Activated CD4-positive, alpha-beta memory T cell treated with anti-CD3 and anti-CD28 coated beads, Interleukin-2, amount 10 ng/mL, durations not matched to agents 7 days and 5 days (primary cell): Measurements from ENCODE around the gene HSD3B2. TPM values are rescaled to one million over a fixed set of nuclear protein-coding genes. Genes with fewer than 3 reads are reported as not detected.

Source experiments
- CTCF ChIA-PET: fragments of 350-600 bp; sonication (Branson Sonifier 250); formaldehyde crosslinking; loops from one replicate; lab custom pipeline; 2021; ENCODE audit warnings: antibody characterized with exemption, inconsistent platforms; lab: Charles Lee
- POLR2A ChIA-PET: fragments of 350-600 bp; sonication (Branson Sonifier 250); formaldehyde crosslinking; loops from one replicate; lab custom pipeline; 2021; ENCODE audit warnings: antibody characterized with exemption; lab: Charles Lee
- DNase-seq: peaks from one replicate; pipeline ENCODE4 v3.0.0-alpha.2; 2020
- H3K27ac Mint-ChIP-seq: one replicate; pipeline ENCODE4 v1.8.0; 2021; ENCODE audit warnings: mild to moderate bottlenecking, mixed read lengths
- H3K27me3 Mint-ChIP-seq: one replicate; pipeline ENCODE4 v1.8.0; 2021; ENCODE audit warnings: mixed read lengths
- H3K36me3 Mint-ChIP-seq: one replicate; pipeline ENCODE4 v1.8.0; 2021; ENCODE audit warnings: low read depth, mixed read lengths
- H3K4me1 Mint-ChIP-seq: one replicate; pipeline ENCODE4 v1.8.0; 2021; ENCODE audit warnings: mixed read lengths
- H3K4me3 Mint-ChIP-seq: one replicate; pipeline ENCODE4 v1.8.0; 2021; ENCODE audit warnings: mild to moderate bottlenecking, mixed read lengths
- H3K9me3 Mint-ChIP-seq: one replicate; pipeline ENCODE4 v1.8.0; 2021; ENCODE audit warnings: mixed read lengths
- total RNA-seq, 2 experiments: library from RNA; stranded (reverse); gene quantifications; one replicate each; pipeline ENCODE4 v1.2.3, GENCODE V29; 2021

The HSD3B2 gene
- total RNA-seq, 2 experiments from 2014 or later = not detected

DNA sequence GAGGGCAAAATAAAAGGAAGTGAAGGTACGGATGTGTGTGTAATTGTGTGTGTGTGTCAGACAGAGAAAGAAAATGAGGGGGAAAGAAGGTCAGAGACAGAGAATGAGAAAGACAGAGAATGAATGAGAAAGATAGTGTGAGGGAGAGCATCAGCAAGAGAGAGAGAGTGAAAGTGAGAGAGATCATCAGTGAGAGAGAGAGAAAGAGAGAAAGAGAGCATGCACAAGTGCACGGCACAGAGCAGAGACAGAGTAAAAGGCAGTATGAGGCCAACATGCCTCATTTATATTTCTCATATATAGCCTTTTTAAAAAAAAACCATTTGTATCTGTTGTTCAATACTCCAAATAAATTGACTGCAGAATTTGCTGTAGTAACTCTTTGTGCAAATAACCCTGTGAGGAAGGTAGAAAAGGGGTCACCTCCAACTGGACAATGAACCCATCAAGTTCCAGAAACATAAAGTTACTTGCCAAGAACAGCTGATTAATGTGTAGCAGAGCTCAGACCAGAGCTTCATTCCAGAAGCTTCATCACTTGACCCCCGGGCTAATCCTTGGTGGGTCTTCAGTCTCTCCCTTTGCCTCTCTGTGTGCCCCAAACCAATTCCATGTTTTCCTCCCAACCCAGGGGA, 1.2 kb downstream of the HSD3B2 start:
- CTCF ChIA-PET = no interaction called here
- POLR2A ChIA-PET = no interaction called here
- no peaks in the 10 kb centered on the region for H3K27me3 Mint-ChIP-seq

DNA sequence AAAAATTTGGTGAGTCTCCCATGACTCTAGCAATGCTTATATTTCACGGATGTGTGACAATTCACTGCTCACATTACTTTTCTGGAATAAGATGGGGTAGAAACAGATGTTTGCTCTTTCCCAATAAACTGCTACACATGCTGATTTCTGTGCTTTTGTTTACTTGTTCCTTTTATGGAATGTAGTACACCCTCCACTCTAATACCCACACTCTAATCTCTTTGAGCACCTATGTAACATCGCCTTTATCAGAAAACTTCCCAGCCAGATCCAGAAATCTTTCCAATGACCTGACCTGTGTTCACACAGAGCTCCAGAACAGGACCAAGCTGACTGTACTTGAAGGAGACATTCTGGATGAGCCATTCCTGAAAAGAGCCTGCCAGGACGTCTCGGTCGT, 4.2 kb downstream of the HSD3B2 start:
- Mint-ChIP-seq H3K4me3 (no peak overlapping the region), H3K4me1 (no peaks in the 10 kb centered on the region), H3K36me3 (no peaks in the 10 kb centered on the region), H3K9me3 (no peaks in the 10 kb centered on the region), H3K27me3 (no peaks in the 10 kb centered on the region), H3K27ac (no peak overlapping the region)
- ChIA-PET CTCF (no interaction called here), POLR2A (no interaction called here)
- DNase-seq = no peak

More for the DNA sequence above, 1.2 kb downstream of the HSD3B2 start:
- no peaks in the 10 kb centered on the region for H3K36me3 Mint-ChIP-seq
- no peak overlapping the region for H3K4me3 Mint-ChIP-seq
- no peak for DNase-seq
- H3K9me3 Mint-ChIP-seq = no peaks in the 10 kb centered on the region
- no peak overlapping the region for H3K27ac Mint-ChIP-seq
- H3K4me1 Mint-ChIP-seq = no peaks in the 10 kb centered on the region

GRCh38 chr1:119420638-119421037, 5.7 kb downstream of the HSD3B2 start:
- Mint-ChIP-seq H3K4me3 (no peak overlapping the region), H3K9me3 (no peaks in the 10 kb centered on the region), H3K36me3 (no peaks in the 10 kb centered on the region), H3K27ac (no peak overlapping the region), H3K27me3 (no peaks in the 10 kb centered on the region), H3K4me1 (no peaks in the 10 kb centered on the region)
- POLR2A ChIA-PET = no interaction called here
- DNase-seq = no peak
- CTCF ChIA-PET = no interaction called here

GRCh38 chr1:119422631-119423030, 7.7 kb downstream of the HSD3B2 start:
- CTCF ChIA-PET = no interaction called here
- no peaks in the 10 kb centered on the region for H3K27me3 Mint-ChIP-seq
- no peaks in the 10 kb centered on the region for H3K4me1 Mint-ChIP-seq
- no peaks in the 10 kb centered on the region for H3K9me3 Mint-ChIP-seq
- H3K36me3 Mint-ChIP-seq = no peaks in the 10 kb centered on the region
- H3K4me3 Mint-ChIP-seq = no peak overlapping the region
- no peak for DNase-seq
- POLR2A ChIA-PET = no interaction called here
- H3K27ac Mint-ChIP-seq = no peak overlapping the region

GRCh38 chr1:119428991-119429390, 14.0 kb downstream of the HSD3B2 start:
- no peaks in the 10 kb centered on the region for H3K36me3 Mint-ChIP-seq
- no peaks in the 10 kb centered on the region for H3K9me3 Mint-ChIP-seq
- H3K4me3 Mint-ChIP-seq = no peak overlapping the region
- peaks cover 6% of the 10 kb centered on the region for H3K27me3 Mint-ChIP-seq
- H3K27ac Mint-ChIP-seq = no peak overlapping the region
- H3K4me1 Mint-ChIP-seq = no peaks in the 10 kb centered on the region
- DNase-seq = no peak
- ChIA-PET POLR2A (no interaction called here), CTCF (no interaction called here)

- Mint-ChIP-seq H3K36me3 (no peaks in the 10 kb centered on the region), H3K4me3 (no peak overlapping the region), H3K27ac (no peak overlapping the region), H3K4me1 (no peaks in the 10 kb centered on the region), H3K27me3 (peaks cover 6% of the 10 kb centered on the region), H3K9me3 (no peaks in the 10 kb centered on the region)
- CTCF ChIA-PET = no interaction called here
- DNase-seq = no peak
- POLR2A ChIA-PET = no interaction called here
Observed at GRCh38 chr1:119429687-119430086, 14.7 kb downstream of the HSD3B2 start.

- Mint-ChIP-seq H3K27ac (no peak overlapping the region), H3K4me3 (no peak overlapping the region), H3K27me3 (peaks cover 6% of the 10 kb centered on the region), H3K4me1 (no peaks in the 10 kb centered on the region), H3K9me3 (no peaks in the 10 kb centered on the region), H3K36me3 (no peaks in the 10 kb centered on the region)
- ChIA-PET CTCF (interaction anchor here (0.6 kb wide), 1 partner anchor 1433 kb away, joined by 4 read pairs; no protein-coding TSS in a partner anchor), POLR2A (no interaction called here)
- DNase-seq = no peak
Observed at GRCh38 chr1:119430486-119430885, 15.5 kb downstream of the HSD3B2 start.

DNA sequence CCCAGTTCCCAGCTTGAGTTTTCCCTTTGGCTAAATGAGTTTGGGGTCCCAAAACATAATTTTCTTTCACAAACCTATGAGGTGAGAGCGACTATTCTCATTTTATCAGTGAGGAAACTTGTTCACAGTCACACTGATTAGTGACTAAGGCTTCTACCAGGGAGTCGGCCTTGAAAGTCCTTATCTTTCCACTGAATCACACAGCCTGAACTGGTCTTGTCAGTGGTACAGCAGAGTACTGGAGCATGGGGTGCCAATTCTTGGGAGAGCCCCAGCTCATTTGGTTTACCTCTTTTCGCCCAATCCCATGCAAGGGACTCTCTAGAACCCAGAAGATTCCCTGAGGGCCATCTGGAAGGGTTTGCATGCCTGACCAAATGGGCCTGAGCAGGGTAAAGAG, 16.9 kb downstream of the HSD3B2 start:
- DNase-seq = no peak
- no peak overlapping the region for H3K4me3 Mint-ChIP-seq
- H3K4me1 Mint-ChIP-seq = no peaks in the 10 kb centered on the region
- CTCF ChIA-PET = no interaction called here
- POLR2A ChIA-PET = no interaction called here
- no peaks in the 10 kb centered on the region for H3K36me3 Mint-ChIP-seq
- no peak overlapping the region for H3K27ac Mint-ChIP-seq
- no peaks in the 10 kb centered on the region for H3K9me3 Mint-ChIP-seq
- peaks cover 6% of the 10 kb centered on the region for H3K27me3 Mint-ChIP-seq

DNA sequence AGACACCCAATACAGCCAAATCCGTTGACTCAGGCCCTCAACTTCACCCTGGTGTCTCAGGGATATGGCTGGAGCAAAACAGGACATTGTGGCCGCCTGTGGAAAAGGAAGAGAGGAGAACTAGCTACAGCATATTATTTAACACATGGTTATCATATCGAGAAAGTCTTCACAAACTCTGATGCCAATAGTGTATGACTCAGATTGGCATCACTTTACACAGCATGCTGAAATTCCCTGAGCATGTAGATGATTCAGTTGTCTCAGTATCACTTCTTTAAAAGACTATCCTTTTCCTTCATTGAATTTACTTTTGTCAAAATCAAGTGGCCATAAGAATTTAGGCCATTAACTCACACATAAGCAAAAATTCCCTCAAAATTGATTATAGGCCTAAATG, 20.1 kb downstream of the HSD3B2 start:
- Mint-ChIP-seq H3K27me3 (peaks cover 6% of the 10 kb centered on the region), H3K4me1 (no peaks in the 10 kb centered on the region), H3K4me3 (no peak overlapping the region), H3K27ac (no peak overlapping the region), H3K36me3 (no peaks in the 10 kb centered on the region), H3K9me3 (no peaks in the 10 kb centered on the region)
- DNase-seq = no peak
- ChIA-PET POLR2A (no interaction called here), CTCF (no interaction called here)

DNA sequence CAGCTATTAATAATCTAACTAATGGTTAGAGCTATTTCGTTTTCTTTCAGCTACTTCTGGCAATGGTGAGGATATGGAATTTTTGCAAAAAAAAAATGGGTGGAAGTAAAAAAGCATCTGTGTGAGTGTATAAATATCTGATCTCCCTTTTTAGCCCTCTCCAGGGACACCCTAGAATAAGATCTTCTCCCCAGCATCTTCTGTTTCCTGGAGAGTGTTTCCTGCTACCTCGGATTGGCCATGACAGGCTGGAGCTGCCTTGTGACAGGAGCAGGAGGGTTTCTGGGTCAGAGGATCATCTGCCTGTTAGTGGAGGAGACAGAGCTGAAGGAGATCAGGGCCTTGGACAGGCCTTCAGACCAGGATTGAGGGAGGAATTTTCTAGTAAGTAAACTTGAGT, 23.8 kb downstream of the HSD3B2 start:
- POLR2A ChIA-PET = no interaction called here
- no peak overlapping the region for H3K4me3 Mint-ChIP-seq
- H3K27ac Mint-ChIP-seq = no peak overlapping the region
- no peaks in the 10 kb centered on the region for H3K9me3 Mint-ChIP-seq
- H3K4me1 Mint-ChIP-seq = no peaks in the 10 kb centered on the region
- H3K27me3 Mint-ChIP-seq = peaks cover 3% of the 10 kb centered on the region
- no peak for DNase-seq
- no peaks in the 10 kb centered on the region for H3K36me3 Mint-ChIP-seq
- CTCF ChIA-PET = no interaction called here

DNA sequence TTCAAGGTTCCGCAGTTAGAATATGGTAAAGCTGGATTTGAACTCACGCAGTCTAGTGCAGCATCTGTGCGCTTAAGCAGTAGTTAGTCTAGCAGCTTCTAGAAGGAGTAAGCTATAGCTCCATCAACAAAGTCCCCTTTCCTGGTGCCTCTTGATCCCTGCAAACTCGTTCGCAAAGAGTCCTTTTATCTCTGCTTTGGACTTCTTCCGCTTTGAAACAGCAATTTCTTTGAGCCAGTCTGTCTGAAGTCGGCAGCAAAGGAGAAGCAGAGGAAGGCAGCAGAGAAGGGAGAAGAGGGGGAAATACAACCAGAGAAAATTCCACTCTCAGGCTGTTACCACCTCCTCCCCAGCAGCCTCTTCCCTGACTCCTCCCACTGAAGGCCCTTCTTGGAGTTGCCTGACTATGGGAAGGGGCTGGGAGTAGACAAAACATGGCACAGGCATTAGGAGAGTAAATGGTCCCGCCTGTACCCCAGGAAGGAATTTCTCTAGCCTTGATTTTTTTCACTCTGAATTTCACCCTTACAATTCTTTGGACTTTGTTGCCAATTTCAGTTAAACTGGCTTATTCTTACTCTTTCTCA, 25.9 kb downstream of the HSD3B2 start:
- no peak overlapping the region for H3K4me3 Mint-ChIP-seq
- no peak for DNase-seq
- POLR2A ChIA-PET = no interaction called here
- no peaks in the 10 kb centered on the region for H3K36me3 Mint-ChIP-seq
- peaks cover 3% of the 10 kb centered on the region for H3K27me3 Mint-ChIP-seq
- H3K9me3 Mint-ChIP-seq = no peaks in the 10 kb centered on the region
- CTCF ChIA-PET = no interaction called here
- no peak overlapping the region for H3K27ac Mint-ChIP-seq
- no peaks in the 10 kb centered on the region for H3K4me1 Mint-ChIP-seq

DNA sequence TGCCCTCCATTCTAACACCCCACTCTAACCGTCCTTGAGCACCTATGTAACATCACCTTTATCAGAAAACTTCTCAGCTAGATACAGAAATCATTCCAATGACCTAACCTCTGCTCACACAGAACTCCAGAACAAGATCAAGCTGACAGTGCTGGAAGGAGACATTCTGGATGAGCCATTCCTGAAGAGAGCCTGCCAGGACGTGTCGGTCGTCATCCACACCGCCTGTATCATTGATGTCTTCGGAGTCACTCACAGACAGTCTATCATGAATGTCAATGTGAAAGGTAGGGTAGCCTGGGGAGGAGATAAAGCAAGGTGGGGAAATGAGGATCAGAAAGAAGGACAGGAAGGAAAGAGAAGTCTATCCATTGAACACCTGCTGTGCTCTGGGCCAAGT, 27.8 kb downstream of the HSD3B2 start:
- POLR2A ChIA-PET = no interaction called here
- Mint-ChIP-seq H3K27ac (no peak overlapping the region), H3K36me3 (no peaks in the 10 kb centered on the region), H3K9me3 (no peaks in the 10 kb centered on the region), H3K27me3 (peaks cover 3% of the 10 kb centered on the region), H3K4me3 (no peak overlapping the region), H3K4me1 (no peaks in the 10 kb centered on the region)
- no peak for DNase-seq
- CTCF ChIA-PET = no interaction called here

GRCh38 chr1:119446321-119446720, 31.4 kb downstream of the HSD3B2 start:
- H3K27me3 Mint-ChIP-seq = peaks cover 3% of the 10 kb centered on the region
- no peak overlapping the region for H3K27ac Mint-ChIP-seq
- H3K4me1 Mint-ChIP-seq = no peaks in the 10 kb centered on the region

More at GRCh38 chr1:119446321-119446720, 31.4 kb downstream of the HSD3B2 start:
- ChIA-PET CTCF (no interaction called here), POLR2A (no interaction called here)
- no peaks in the 10 kb centered on the region for H3K36me3 Mint-ChIP-seq
- no peak overlapping the region for H3K4me3 Mint-ChIP-seq
- no peaks in the 10 kb centered on the region for H3K9me3 Mint-ChIP-seq
- no peak for DNase-seq
